GM21367 (cell line): Measurements from ENCODE around the gene MT1G.
"Not testable (repeated sequence)": the region's sequence is repeated elsewhere in the genome, so short reads cannot be mapped to it uniquely, and the experiment has no call there.

ENCODE experiments used
- ATAC-seq: cut with Tn5 transposase; IDR thresholded peaks from one replicate; pipeline ENCODE4 v1.9.1; 2021; ENCODE audit not compliant: unreplicated experiment

MT1G gene

GRCh38 chr16:56667581-56668571 is at the start of gene MT1G:
MT1G (minus strand) TSS chr16:56668065; CDS start chr16:56667993, 72 bp downstream.
- ATAC-seq: no peak

GRCh38 chr16:56717532-56717931 is 49.7 kb upstream of the MT1G start:
- ATAC-seq: not testable (repeated sequence)

- no peak for ATAC-seq
Measured at GRCh38 chr16:56716761-56717160, 48.9 kb upstream of the MT1G start.

GRCh38 chr16:56715126-56715525 is 47.3 kb upstream of the MT1G start:
- no peak for ATAC-seq

GRCh38 chr16:56713794-56714193 is 45.9 kb upstream of the MT1G start:
- no peak for ATAC-seq

GRCh38 chr16:56711862-56712261 is 44.0 kb upstream of the MT1G start:
- no peak for ATAC-seq

GRCh38 chr16:56710181-56710737 is 42.4 kb upstream of the MT1G start:
- ATAC-seq: no peak

GRCh38 chr16:56709443-56710040 is 41.7 kb upstream of the MT1G start:
- no peak for ATAC-seq

- no peak for ATAC-seq
Measured at GRCh38 chr16:56708525-56709442, 40.9 kb upstream of the MT1G start.

- no peak for ATAC-seq
Measured at GRCh38 chr16:56702836-56703235, 35.0 kb upstream of the MT1G start.

- no peak for ATAC-seq
Measured at GRCh38 chr16:56701534-56701933, 33.7 kb upstream of the MT1G start.

GRCh38 chr16:56700631-56701030 is 32.8 kb upstream of the MT1G start:
- no peak for ATAC-seq

- ATAC-seq: no peak
Measured at GRCh38 chr16:56700195-56700594, 32.3 kb upstream of the MT1G start.

GRCh38 chr16:56697456-56698155 is 29.7 kb upstream of the MT1G start:
- no peak for ATAC-seq

- ATAC-seq: no peak
Measured at GRCh38 chr16:56695246-56695645, 27.4 kb upstream of the MT1G start.

GRCh38 chr16:56691885-56692284 is 24.0 kb upstream of the MT1G start:
- no peak for ATAC-seq

GRCh38 chr16:56690420-56691122 is 22.7 kb upstream of the MT1G start:
- no peak for ATAC-seq

GRCh38 chr16:56689171-56689570 is 21.3 kb upstream of the MT1G start:
- ATAC-seq: no peak

GRCh38 chr16:56688762-56689161 is 20.9 kb upstream of the MT1G start:
- no peak for ATAC-seq

GRCh38 chr16:56686758-56687157 is 18.9 kb upstream of the MT1G start:
- no peak for ATAC-seq
